ENCODE results near the gene CST7. TPM values are rescaled to one million over a fixed set of nuclear protein-coding genes. Genes with fewer than 3 reads are reported as not detected.
A peak's percentile ranks its signal among the peaks of the same experiment; 100 is the strongest.

The CST7 gene
- total RNA-seq, 1 experiment from 2014 or later = not detected

- H3T11ph ChIP-seq (ENCODE audit: low read length) = no peak overlapping the region
- no peaks in the 10 kb centered on the region for H3K9me3 ChIP-seq (ENCODE audit: control insufficient read depth, low read depth, low read length)
- peaks cover 4% of the 10 kb centered on the region; the same call in 1 of the 2 replicates for H3K4me1 ChIP-seq (ENCODE audit: insufficient read depth, low read length)
- no peak overlapping the region for H4K91ac ChIP-seq (ENCODE audit: insufficient read length, low read depth, low read length)
- H3K9ac ChIP-seq (ENCODE audit: extremely low read depth, insufficient read length, low read length) = no peak overlapping the region
- no peak overlapping the region for H3K18ac ChIP-seq (ENCODE audit: insufficient read length, low read depth, low read length)
- no peak overlapping the region for H4K8ac ChIP-seq (replicated peaks; ENCODE audit: insufficient read length, low read depth, low read length)
- no peaks in the 10 kb centered on the region for H4K20me1 ChIP-seq (ENCODE audit: control insufficient read depth, insufficient read depth, insufficient read length)
- Mint-ChIP-seq H3K27ac (peak overlapping the region in 1 of 3 experiments; percentile 65; a peak in 2 of 7 replicates), H3K9me3 (peaks cover 0 to under 1% of the 10 kb centered on the region in 2 experiments; a peak in 3 of 5 replicates), H3K4me1 (peaks cover 9% of the 10 kb centered on the region in 2 experiments), H3K27me3 (ENCODE audit: low read depth) (no peaks in the 10 kb centered on the region; the same call in 1 of the 2 replicates), H3K4me3 (no peak overlapping the region), H3K36me3 (ENCODE audit: insufficient read depth in 1 of 3, low read depth in 3 of 3) (peaks cover 16 to 27% (median 21%) of the 10 kb centered on the region in 3 experiments)
- DNase-seq = peak; percentile 14
- H3K56ac ChIP-seq (ENCODE audit: insufficient read length, low read depth, low read length) = no peak overlapping the region
- no peak overlapping the region for H2BK120ac ChIP-seq (ENCODE audit: low read depth, low read length, poor library complexity, severe bottlenecking)
- H3K4me2 ChIP-seq (ENCODE audit: insufficient read depth, insufficient read length, low read length) = no peak overlapping the region
- H3K23me2 ChIP-seq (ENCODE audit: insufficient read length, low read depth, low read length, poor library complexity, severe bottlenecking) = no peaks in the 10 kb centered on the region
- H3K27me3 ChIP-seq (ENCODE audit: insufficient read depth, low read length) = no peaks in the 10 kb centered on the region
- peak overlapping the region; percentile 22 for H2BK12ac ChIP-seq (ENCODE audit: insufficient read length, low read depth, low read length)
- no CpG with 5 or more reads among the region's 7 CpGs for WGBS (ENCODE audit: extremely low coverage, insufficient read length, low lambda C conversion rate)
- no peak for TF ChIP-seq CTCF (conservative IDR thresholded peaks at IDR 0.05)
- peaks cover 11% of the 10 kb centered on the region; the same call in 1 of the 2 replicates for H3K79me2 ChIP-seq (ENCODE audit: insufficient read depth, low read length)
- H4K5ac ChIP-seq (ENCODE audit: insufficient read length, low read depth, low read length) = no peak overlapping the region
- H3K4ac ChIP-seq (ENCODE audit: low read depth, low read length) = no peak overlapping the region
- no peak overlapping the region for H3K23ac ChIP-seq (ENCODE audit: insufficient read length, low read depth, low read length)
- H2AFZ ChIP-seq (ENCODE audit: low read length) = no peak overlapping the region
- no peak overlapping the region for H2AK5ac ChIP-seq (ENCODE audit: insufficient read length, low read length)
- H3K14ac ChIP-seq (ENCODE audit: insufficient read depth, low read length) = no peak overlapping the region
- peaks cover 3% of the 10 kb centered on the region for H3K79me1 ChIP-seq (ENCODE audit: insufficient read depth, low read depth, low read length, poor library complexity, severe bottlenecking)
- no peak overlapping the region for H2BK5ac ChIP-seq (ENCODE audit: insufficient read length, low read length)
- H3K27ac ChIP-seq (ENCODE audit: insufficient read length, low read depth, low read length) = no peak overlapping the region
- no peak overlapping the region for H2BK15ac ChIP-seq (ENCODE audit: low read depth, low read length)
- H2BK20ac ChIP-seq (ENCODE audit: low read depth, low read length, poor library complexity, severe bottlenecking) = no peak overlapping the region
These were observed 37.5 kb downstream of the CST7 start for GRCh38 chr20:24986436-24987015.
